Measurements from ENCODE around the gene TMEM184B. TPM values are rescaled to one million over a fixed set of nuclear protein-coding genes. Genes with fewer than 3 reads are reported as not detected.

The TMEM184B gene
- total and polyA plus RNA-seq, 10 of the 15 experiments (the other 5 are each of a cell fraction or from before 2014, with no cell fraction given): 0.56 to 22.4 (median 7.9) TPM

DNA sequence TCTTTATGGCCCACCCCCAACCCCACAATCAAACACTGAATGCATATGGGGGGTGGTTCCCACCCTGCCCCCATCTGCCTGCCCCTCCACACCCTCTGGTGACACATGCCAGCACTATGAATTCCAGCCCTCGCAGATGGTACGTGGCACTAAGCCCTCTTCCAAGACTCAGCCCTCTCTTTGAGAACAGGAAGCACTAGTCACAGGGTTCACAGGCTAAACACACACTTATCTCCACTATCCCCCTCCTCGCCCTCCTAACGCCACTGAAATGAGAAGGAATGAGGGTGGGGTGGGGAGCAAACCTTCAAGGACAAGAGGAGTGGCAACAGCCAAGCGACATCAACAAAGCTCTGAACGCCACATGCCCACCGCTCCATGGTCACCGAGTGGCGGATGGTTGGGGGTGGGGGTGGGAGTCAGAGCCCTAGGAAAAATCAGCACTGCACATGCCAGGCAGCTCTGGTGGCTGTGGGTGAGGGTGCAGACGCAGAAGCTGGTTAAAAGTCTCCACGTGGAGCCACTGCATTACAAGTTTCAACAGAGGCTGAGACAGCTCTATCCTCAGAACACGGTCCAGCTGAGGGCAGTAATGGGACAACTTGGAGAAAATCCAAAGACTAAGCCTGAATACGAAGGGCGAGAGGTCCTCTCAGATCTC is 33.6 kb downstream of the TMEM184B start:
- no peaks in the 10 kb centered on the region for H3K79me2 ChIP-seq (ENCODE audit: control insufficient read depth, insufficient read depth, low read length)
- DNase-seq (ENCODE audit: low read depth, low spot score) (no peak), ATAC-seq (no peak), FAIRE-seq (no peak)
- H3K9me3 ChIP-seq (replicated peaks; ENCODE audit: control insufficient read depth, insufficient read depth, low read length): no peaks in the 10 kb centered on the region
- SMC1A ChIA-PET (ENCODE audit: uncharacterized antibody, unreplicated experiment): interaction anchor here (0.5 to 0.6 kb wide), 2 partner anchors 13 to 476 kb away, joined by 3 read pairs; no protein-coding TSS in a partner anchor
- peaks cover 4% of the 10 kb centered on the region for H3K4me1 ChIP-seq (ENCODE audit: control insufficient read depth, insufficient read depth, low read length)
- TF ChIP-seq YBX1 (IDR thresholded peaks at IDR 0.05) (no peak), SMAD5 (IDR thresholded peaks at IDR 0.05; ENCODE audit: low read depth) (no peak), WRNIP1 (IDR thresholded peaks at IDR 0.05; ENCODE audit: borderline replicate concordance, low read depth, low read length) (no peak), IKZF2 (IDR thresholded peaks at IDR 0.05) (no peak)
- TF ChIP-seq, protein P1, sequence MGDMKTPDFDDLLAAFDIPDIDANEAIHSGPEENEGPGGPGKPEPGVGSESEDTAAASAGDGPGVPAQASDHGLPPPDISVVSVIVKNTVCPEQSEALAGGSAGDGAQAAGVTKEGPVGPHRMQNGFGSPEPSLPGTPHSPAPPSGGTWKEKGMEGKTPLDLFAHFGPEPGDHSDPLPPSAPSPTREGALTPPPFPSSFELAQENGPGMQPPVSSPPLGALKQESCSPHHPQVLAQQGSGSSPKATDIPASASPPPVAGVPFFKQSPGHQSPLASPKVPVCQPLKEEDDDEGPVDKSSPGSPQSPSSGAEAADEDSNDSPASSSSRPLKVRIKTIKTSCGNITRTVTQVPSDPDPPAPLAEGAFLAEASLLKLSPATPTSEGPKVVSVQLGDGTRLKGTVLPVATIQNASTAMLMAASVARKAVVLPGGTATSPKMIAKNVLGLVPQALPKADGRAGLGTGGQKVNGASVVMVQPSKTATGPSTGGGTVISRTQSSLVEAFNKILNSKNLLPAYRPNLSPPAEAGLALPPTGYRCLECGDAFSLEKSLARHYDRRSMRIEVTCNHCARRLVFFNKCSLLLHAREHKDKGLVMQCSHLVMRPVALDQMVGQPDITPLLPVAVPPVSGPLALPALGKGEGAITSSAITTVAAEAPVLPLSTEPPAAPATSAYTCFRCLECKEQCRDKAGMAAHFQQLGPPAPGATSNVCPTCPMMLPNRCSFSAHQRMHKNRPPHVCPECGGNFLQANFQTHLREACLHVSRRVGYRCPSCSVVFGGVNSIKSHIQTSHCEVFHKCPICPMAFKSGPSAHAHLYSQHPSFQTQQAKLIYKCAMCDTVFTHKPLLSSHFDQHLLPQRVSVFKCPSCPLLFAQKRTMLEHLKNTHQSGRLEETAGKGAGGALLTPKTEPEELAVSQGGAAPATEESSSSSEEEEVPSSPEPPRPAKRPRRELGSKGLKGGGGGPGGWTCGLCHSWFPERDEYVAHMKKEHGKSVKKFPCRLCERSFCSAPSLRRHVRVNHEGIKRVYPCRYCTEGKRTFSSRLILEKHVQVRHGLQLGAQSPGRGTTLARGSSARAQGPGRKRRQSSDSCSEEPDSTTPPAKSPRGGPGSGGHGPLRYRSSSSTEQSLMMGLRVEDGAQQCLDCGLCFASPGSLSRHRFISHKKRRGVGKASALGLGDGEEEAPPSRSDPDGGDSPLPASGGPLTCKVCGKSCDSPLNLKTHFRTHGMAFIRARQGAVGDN (IDR thresholded peaks at IDR 0.05): no peak
- TF ChIP-seq, protein P2, sequence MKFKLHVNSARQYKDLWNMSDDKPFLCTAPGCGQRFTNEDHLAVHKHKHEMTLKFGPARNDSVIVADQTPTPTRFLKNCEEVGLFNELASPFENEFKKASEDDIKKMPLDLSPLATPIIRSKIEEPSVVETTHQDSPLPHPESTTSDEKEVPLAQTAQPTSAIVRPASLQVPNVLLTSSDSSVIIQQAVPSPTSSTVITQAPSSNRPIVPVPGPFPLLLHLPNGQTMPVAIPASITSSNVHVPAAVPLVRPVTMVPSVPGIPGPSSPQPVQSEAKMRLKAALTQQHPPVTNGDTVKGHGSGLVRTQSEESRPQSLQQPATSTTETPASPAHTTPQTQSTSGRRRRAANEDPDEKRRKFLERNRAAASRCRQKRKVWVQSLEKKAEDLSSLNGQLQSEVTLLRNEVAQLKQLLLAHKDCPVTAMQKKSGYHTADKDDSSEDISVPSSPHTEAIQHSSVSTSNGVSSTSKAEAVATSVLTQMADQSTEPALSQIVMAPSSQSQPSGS (IDR thresholded peaks at IDR 0.05; ENCODE audit: low read length): no peak
- intact Hi-C loops (cut with micrococcal nuclease; ENCODE audit: unreplicated experiment): no loop called here
- in situ Hi-C loops (cut with MboI): no loop called here
- H3K27me3 ChIP-seq (replicated peaks in 1 of 2; ENCODE audit: control insufficient read depth in 2 of 2, insufficient read depth in 2 of 2, low read length in 1 of 2): no peaks in the 10 kb centered on the region
- no peak overlapping the region for H2AFZ ChIP-seq (ENCODE audit: control insufficient read depth, low read depth, low read length)
- H3K9ac ChIP-seq (ENCODE audit: control insufficient read depth, insufficient read depth, low read length): no peak overlapping the region
- 80% methylated on average over 14 of the region's 14 CpGs for WGBS (ENCODE audit: insufficient coverage, insufficient replicate concordance, low lambda C conversion rate, missing lambda C conversion rate)
- CTCF ChIA-PET: no interaction called here
- RAD21 ChIA-PET (ENCODE audit: unreplicated experiment): no interaction called here
- POLR2A ChIA-PET: interaction anchor here (0.5 kb wide), 1 partner anchor 438 kb away, joined by 4 read pairs; no protein-coding TSS in a partner anchor
- H3K27ac ChIP-seq (ENCODE audit: control insufficient read depth, insufficient read depth): no peak overlapping the region
- no peak overlapping the region for H3K4me3 ChIP-seq
- peaks cover 0 to 3% of the 10 kb centered on the region in 2 experiments; a peak in 1 of 4 replicates for H3K36me3 ChIP-seq (ENCODE audit: control insufficient read depth in 2 of 2, insufficient read depth in 2 of 2, low read length in 1 of 2)
- H3K4me2 ChIP-seq (ENCODE audit: control insufficient read depth, insufficient read depth): no peak overlapping the region
- no TSS peak for BruUV-seq (replicated peaks)
- no peaks in the 10 kb centered on the region for H4K20me1 ChIP-seq (ENCODE audit: control insufficient read depth, insufficient read depth)

All from GM12878 (cell line).